ENCODE data around the gene BRICD5.

The BRICD5 gene

GRCh38 chr16:2167068-2167638 is 43.5 kb downstream of the BRICD5 start:
- no peak overlapping the region for H3K4me3 ChIP-seq (ENCODE audit: low read depth, low read length)
- TF ChIP-seq, protein P1, sequence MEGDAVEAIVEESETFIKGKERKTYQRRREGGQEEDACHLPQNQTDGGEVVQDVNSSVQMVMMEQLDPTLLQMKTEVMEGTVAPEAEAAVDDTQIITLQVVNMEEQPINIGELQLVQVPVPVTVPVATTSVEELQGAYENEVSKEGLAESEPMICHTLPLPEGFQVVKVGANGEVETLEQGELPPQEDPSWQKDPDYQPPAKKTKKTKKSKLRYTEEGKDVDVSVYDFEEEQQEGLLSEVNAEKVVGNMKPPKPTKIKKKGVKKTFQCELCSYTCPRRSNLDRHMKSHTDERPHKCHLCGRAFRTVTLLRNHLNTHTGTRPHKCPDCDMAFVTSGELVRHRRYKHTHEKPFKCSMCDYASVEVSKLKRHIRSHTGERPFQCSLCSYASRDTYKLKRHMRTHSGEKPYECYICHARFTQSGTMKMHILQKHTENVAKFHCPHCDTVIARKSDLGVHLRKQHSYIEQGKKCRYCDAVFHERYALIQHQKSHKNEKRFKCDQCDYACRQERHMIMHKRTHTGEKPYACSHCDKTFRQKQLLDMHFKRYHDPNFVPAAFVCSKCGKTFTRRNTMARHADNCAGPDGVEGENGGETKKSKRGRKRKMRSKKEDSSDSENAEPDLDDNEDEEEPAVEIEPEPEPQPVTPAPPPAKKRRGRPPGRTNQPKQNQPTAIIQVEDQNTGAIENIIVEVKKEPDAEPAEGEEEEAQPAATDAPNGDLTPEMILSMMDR (IDR thresholded peaks at IDR 0.05; ENCODE audit: low read depth, low read length) = no peak

DNA sequence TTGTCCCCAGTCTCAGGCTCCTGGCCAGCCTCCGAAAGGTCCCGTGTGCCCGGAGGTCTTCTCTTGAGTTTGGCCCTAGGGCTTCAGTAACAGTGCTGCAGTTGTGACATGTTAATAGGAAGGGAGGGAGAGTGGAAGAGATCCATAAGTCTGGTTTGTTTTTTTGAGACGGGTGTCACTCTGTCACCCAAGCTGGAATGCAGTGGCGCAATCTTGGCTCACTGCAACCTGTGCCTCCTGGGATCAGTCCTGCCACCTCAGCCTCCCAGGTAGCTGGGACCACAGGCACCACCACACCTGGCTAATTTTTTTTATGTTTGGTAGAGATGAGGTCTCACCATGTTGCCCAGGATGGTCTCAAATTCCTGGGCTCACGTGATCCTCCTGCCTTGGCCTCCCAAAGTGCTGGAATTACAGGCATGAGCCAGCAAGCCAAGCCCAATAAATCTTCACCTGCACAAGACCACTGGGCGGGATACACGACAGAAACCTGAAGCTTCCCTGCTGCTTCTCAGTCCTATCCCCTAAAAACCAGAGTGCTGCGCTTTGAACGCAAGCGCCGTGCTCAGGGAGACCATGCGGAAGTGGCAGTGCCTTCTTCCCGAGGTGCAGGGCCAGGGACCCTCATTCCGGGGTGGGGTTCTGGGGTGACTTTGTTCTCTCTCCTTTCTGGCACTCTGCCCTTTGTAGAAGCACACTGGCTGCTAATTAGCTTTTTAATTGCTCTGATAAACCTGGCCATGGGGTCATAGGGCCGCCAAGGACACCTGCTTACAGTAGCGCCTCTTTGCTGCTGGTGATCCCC is 44.2 kb downstream of the BRICD5 start:
- no peak overlapping the region for H3K4me3 ChIP-seq (ENCODE audit: low read depth, low read length)
- TF ChIP-seq, protein P1 (IDR thresholded peaks at IDR 0.05; ENCODE audit: low read depth, low read length) = no peak

DNA sequence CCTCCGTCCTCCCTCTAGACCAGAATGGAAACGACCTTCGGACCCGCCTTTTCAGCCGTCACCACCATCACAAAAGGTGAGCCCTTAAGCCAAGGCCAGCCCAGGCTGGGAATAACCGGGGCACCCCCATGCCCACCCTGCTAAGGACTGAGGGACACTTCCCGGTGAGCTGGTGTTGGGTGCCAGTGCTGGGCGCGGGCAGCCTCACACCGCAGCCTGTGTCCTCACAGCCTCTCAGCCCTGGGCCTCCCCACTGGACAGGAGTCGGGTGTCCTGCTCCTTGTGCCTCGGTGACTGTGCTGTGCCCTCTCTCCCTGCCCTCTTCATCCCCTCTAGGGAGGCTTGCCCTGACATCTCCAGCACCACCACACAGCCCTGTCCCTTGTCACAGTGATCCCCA is 44.8 kb downstream of the BRICD5 start:
- H3K4me3 ChIP-seq (ENCODE audit: low read depth, low read length) = no peak overlapping the region
- TF ChIP-seq, protein P1 (IDR thresholded peaks at IDR 0.05; ENCODE audit: low read depth, low read length) = no peak

DNA sequence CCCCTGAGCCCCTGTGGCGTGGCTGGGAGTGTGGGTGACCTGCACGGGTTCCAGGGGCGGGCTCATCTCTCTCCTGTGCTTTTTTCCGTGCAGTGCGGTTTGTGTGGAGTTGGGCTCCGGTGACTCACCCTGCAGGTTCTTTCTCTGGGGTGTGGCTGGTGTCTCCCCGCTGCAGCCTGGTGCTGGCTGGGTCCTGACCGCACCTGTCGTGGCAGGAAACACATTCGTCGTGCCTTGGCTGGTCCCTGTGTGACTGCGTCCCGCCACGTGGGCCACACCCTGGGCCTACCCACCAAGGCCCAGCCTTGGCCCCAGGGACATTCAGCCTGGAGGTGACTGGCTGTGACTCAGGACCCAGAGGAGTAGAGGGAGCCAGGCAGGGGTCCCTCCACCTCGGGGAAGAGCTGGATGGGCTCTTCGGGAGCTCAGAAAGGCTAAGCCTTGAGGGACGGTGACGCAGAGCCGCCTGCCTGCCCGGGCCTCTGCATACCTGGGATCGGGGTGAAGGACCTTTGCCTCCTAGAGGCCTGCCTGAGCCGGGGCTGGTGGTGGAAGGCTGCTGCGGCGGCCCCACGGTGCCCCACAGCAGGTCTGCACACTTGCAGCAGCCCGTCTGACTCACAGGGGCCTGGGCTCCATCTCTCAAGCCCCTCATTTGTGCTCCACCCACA is 47.3 kb downstream of the BRICD5 start:
- H3K4me3 ChIP-seq (ENCODE audit: low read depth, low read length) = no peak overlapping the region
- TF ChIP-seq, protein P1 (IDR thresholded peaks at IDR 0.05; ENCODE audit: low read depth, low read length) = no peak

GRCh38 chr16:2162676-2163118 is 48.0 kb downstream of the BRICD5 start:
- no peak overlapping the region for H3K4me3 ChIP-seq (ENCODE audit: low read depth, low read length)
- TF ChIP-seq, protein P1 (IDR thresholded peaks at IDR 0.05; ENCODE audit: low read depth, low read length) = no peak

DNA sequence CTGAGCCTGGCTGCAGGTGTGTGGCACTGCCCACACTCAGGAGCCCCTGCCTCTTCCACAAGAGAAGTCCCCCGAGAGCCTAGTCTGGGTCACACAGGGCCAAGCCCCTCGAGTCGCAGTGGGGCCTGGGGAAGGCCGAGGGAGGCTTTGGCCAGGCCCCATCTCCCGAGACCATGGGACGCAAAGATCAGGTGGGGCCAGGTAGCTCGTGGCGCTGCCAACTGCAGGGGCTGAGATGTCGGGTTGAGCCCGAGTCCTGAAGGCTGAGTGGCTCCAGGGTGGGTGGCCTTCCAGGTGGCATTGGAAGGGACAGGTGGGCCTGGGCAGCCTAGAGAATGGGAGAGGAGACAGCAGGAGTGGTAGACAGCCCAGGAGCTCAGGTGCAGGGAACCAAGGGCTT is 48.8 kb downstream of the BRICD5 start:
- no peak overlapping the region for H3K4me3 ChIP-seq (ENCODE audit: low read depth, low read length)
- TF ChIP-seq, protein P1 (IDR thresholded peaks at IDR 0.05; ENCODE audit: low read depth, low read length) = no peak

Measured in WI38 (cell line).